ENCODE data around the gene PDCL3. TPM values are rescaled to one million over a fixed set of nuclear protein-coding genes. Genes with fewer than 3 reads are reported as not detected.

The PDCL3 gene
- total RNA-seq, 1 experiment from 2014 or later = 21.3 TPM

DNA sequence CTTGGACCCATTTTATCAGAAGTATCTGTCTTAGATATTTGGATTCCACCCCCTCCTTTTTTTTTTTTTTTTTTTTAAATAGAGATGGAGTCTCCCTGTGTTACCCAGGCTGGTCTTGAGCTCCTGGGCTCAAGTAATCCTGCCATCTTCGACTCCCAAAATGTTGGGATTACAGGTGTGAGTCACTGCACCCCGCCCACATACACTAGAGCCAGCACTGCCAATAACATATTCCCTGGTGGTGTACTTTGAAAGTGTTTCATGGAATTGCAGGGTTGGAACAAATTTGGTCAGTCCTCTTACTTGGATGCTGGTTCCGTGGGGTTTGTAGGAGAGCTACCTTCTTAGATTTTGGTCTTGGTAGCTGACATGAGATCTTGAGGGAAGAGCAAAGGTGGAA, 15.0 kb downstream of the PDCL3 start:
- Histone ChIP-seq H3K27me3 (replicated peaks; ENCODE audit: control insufficient read depth, insufficient read depth, low read length) (no peaks in the 10 kb centered on the region), H3K36me3 (ENCODE audit: control insufficient read depth, insufficient read depth, low read length) (no peaks in the 10 kb centered on the region), H3K4me1 (no peaks in the 10 kb centered on the region), H3K9me3 (no peaks in the 10 kb centered on the region), H3K4me3 (ENCODE audit: low read depth, low read length) (no peak overlapping the region)
- ChIA-PET POLR2A (interaction anchor here (0.7 kb wide), 1 partner anchor 12 kb away, joined by 4 read pairs; no protein-coding TSS in a partner anchor), CTCF (no interaction called here)
- Mint-ChIP-seq H3K9me3 (ENCODE audit: unreplicated experiment) (no peaks in the 10 kb centered on the region), H3K4me3 (ENCODE audit: unreplicated experiment) (no peak overlapping the region), H3K27ac (ENCODE audit: unreplicated experiment) (no peak overlapping the region), H3K4me1 (ENCODE audit: low read depth, unreplicated experiment) (no peaks in the 10 kb centered on the region), H3K27me3 (ENCODE audit: insufficient read depth, unreplicated experiment) (no peaks in the 10 kb centered on the region), H3K36me3 (ENCODE audit: insufficient read depth, unreplicated experiment) (no peaks in the 10 kb centered on the region)
- no TSS peak for BruUV-seq (replicated peaks)
- TF ChIP-seq, protein P1, sequence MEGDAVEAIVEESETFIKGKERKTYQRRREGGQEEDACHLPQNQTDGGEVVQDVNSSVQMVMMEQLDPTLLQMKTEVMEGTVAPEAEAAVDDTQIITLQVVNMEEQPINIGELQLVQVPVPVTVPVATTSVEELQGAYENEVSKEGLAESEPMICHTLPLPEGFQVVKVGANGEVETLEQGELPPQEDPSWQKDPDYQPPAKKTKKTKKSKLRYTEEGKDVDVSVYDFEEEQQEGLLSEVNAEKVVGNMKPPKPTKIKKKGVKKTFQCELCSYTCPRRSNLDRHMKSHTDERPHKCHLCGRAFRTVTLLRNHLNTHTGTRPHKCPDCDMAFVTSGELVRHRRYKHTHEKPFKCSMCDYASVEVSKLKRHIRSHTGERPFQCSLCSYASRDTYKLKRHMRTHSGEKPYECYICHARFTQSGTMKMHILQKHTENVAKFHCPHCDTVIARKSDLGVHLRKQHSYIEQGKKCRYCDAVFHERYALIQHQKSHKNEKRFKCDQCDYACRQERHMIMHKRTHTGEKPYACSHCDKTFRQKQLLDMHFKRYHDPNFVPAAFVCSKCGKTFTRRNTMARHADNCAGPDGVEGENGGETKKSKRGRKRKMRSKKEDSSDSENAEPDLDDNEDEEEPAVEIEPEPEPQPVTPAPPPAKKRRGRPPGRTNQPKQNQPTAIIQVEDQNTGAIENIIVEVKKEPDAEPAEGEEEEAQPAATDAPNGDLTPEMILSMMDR (IDR thresholded peaks at IDR 0.05; ENCODE audit: insufficient read depth in 1 of 2, low read depth in 1 of 2, low read length in 1 of 2, severe bottlenecking in 1 of 2, unreplicated experiment in 1 of 2) = no peak
- DNase-seq = no peak
- intact Hi-C loops (cut with micrococcal nuclease; ENCODE audit: unreplicated experiment) = no loop called here

DNA sequence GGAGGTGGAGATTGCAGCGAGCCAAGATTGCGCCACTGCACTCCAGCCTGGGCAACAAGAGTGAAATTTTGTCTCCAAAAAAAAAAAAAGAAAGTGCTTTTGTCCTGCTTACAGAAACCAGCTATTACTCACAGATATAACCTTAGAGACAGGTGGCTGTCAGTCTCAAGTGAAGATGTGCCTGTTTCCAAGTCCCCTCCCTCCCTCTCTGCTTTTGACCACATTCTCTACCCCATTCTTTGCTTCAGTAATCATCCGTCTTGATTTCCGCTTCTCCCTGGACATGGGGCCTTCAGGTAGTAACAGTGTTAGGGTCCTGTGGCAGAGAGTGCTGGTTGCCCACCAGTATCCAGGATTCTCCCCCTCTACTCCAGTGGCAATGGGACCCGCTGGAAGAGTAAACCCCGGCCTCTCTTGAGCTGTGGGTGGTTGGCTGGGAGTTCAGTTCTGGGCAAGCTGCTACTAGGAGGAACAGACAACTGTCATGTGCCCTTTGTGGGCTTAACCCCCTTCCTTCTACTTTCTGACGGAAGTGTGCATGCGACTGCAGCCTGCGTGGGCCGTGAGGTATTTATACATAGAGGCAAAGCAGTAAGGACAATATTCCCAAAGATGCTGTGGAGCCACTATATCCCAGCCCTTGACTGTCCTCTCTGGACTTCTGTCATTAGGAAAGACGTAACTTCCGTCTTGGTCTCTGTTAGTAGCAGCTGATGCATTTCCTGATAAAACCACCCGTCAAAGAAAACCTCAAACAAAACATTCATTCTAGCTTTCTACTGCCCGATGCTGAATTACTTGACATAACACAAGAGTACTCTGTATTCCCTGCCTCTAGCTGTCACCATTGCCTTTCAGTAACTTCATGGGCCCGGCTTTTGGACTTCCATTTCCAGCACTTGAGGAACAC, 17.8 kb downstream of the PDCL3 start:
- TF ChIP-seq, protein P1 (IDR thresholded peaks at IDR 0.05; ENCODE audit: insufficient read depth in 1 of 2, low read depth in 1 of 2, low read length in 1 of 2, severe bottlenecking in 1 of 2, unreplicated experiment in 1 of 2) = no peak
- Mint-ChIP-seq H3K27ac (ENCODE audit: unreplicated experiment) (no peak overlapping the region), H3K4me3 (ENCODE audit: unreplicated experiment) (no peak overlapping the region), H3K4me1 (ENCODE audit: low read depth, unreplicated experiment) (no peaks in the 10 kb centered on the region), H3K27me3 (ENCODE audit: insufficient read depth, unreplicated experiment) (no peaks in the 10 kb centered on the region), H3K9me3 (ENCODE audit: unreplicated experiment) (no peaks in the 10 kb centered on the region), H3K36me3 (ENCODE audit: insufficient read depth, unreplicated experiment) (no peaks in the 10 kb centered on the region)
- Histone ChIP-seq H3K4me3 (ENCODE audit: low read depth, low read length) (no peak overlapping the region), H3K9me3 (no peaks in the 10 kb centered on the region), H3K36me3 (ENCODE audit: control insufficient read depth, insufficient read depth, low read length) (no peaks in the 10 kb centered on the region), H3K27me3 (replicated peaks; ENCODE audit: control insufficient read depth, insufficient read depth, low read length) (no peaks in the 10 kb centered on the region), H3K4me1 (no peaks in the 10 kb centered on the region)
- ChIA-PET CTCF (no interaction called here), POLR2A (no interaction called here)
- BruUV-seq (replicated peaks) = no TSS peak
- no peak for DNase-seq
- intact Hi-C loops (cut with micrococcal nuclease; ENCODE audit: unreplicated experiment) = no loop called here

- Histone ChIP-seq H3K4me1 (no peaks in the 10 kb centered on the region), H3K4me3 (ENCODE audit: low read depth, low read length) (no peak overlapping the region), H3K27me3 (replicated peaks; ENCODE audit: control insufficient read depth, insufficient read depth, low read length) (no peaks in the 10 kb centered on the region), H3K9me3 (no peaks in the 10 kb centered on the region), H3K36me3 (ENCODE audit: control insufficient read depth, insufficient read depth, low read length) (no peaks in the 10 kb centered on the region)
- POLR2A ChIA-PET = no interaction called here
- no TSS peak for BruUV-seq (replicated peaks)
- no peak overlapping the region for H3K27ac Mint-ChIP-seq (ENCODE audit: unreplicated experiment)
- H3K4me3 Mint-ChIP-seq (ENCODE audit: unreplicated experiment) = no peak overlapping the region
- no peak for DNase-seq
- intact Hi-C loops (cut with micrococcal nuclease; ENCODE audit: unreplicated experiment) = no loop called here
- H3K27me3 Mint-ChIP-seq (ENCODE audit: insufficient read depth, unreplicated experiment) = no peaks in the 10 kb centered on the region
- H3K36me3 Mint-ChIP-seq (ENCODE audit: insufficient read depth, unreplicated experiment) = no peaks in the 10 kb centered on the region
- H3K9me3 Mint-ChIP-seq (ENCODE audit: unreplicated experiment) = no peaks in the 10 kb centered on the region
- H3K4me1 Mint-ChIP-seq (ENCODE audit: low read depth, unreplicated experiment) = no peaks in the 10 kb centered on the region
- CTCF ChIA-PET = no interaction called here
- TF ChIP-seq, protein P1 (IDR thresholded peaks at IDR 0.05; ENCODE audit: insufficient read depth in 1 of 2, low read depth in 1 of 2, low read length in 1 of 2, severe bottlenecking in 1 of 2, unreplicated experiment in 1 of 2) = no peak
Observed at GRCh38 chr2:100581277-100581612, 18.5 kb downstream of the PDCL3 start.

Measured in Caco-2 (cell line).